ENCODE measurements around the gene HOXC6. TPM values are rescaled to one million over a fixed set of nuclear protein-coding genes. Genes with fewer than 3 reads are reported as not detected.

HOXC6 gene
- total and polyA plus RNA-seq, 2 donors (not counting 3 experiments of a cell fraction or from before 2014, with no cell fraction given): 0.58 to 0.72 TPM

GRCh38 chr12:54045401-54045800 is 17.2 kb downstream of the HOXC6 start:
- FAIRE-seq (no peak), DNase-seq (ENCODE audit: low read depth, low spot score) (no peak)
- H3K4me2 ChIP-seq (ENCODE audit: insufficient read depth, low read length): no peak overlapping the region
- H3K4me3 ChIP-seq (replicated peaks in 1 of 3; ENCODE audit: insufficient read depth in 1 of 3, low read depth in 1 of 3, low read length in 3 of 3): no peak overlapping the region
- POLR2A ChIA-PET: no interaction called here
- dilution Hi-C loops (cut with MboI; ENCODE audit: extremely low pct_ligation_motif_present, low sequenced_read_pairs): no loop called here
- H3K9me3 ChIP-seq (replicated peaks; ENCODE audit: control insufficient read depth, insufficient read depth, low read length): no peaks in the 10 kb centered on the region
- H3K9ac ChIP-seq (replicated peaks; ENCODE audit: extremely low read depth, insufficient read depth, low read length): no peak overlapping the region
- H3K79me2 ChIP-seq (ENCODE audit: control insufficient read depth, insufficient read depth, low read length): no peaks in the 10 kb centered on the region
- intact Hi-C loops (cut with micrococcal nuclease): no loop called here
- H3K9me1 ChIP-seq (replicated peaks; ENCODE audit: control insufficient read depth, extremely low read depth, insufficient read depth, low read length): no peaks in the 10 kb centered on the region
- H4K20me1 ChIP-seq (replicated peaks; ENCODE audit: control insufficient read depth, extremely low read depth, insufficient read depth, low read length): no peaks in the 10 kb centered on the region
- H3K27ac ChIP-seq (ENCODE audit: insufficient read depth, low read depth, low read length): no peak overlapping the region
- TF ChIP-seq, protein P1, sequence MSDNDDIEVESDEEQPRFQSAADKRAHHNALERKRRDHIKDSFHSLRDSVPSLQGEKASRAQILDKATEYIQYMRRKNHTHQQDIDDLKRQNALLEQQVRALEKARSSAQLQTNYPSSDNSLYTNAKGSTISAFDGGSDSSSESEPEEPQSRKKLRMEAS (IDR thresholded peaks at IDR 0.05; ENCODE audit: insufficient read depth, insufficient read length): no peak
- TF ChIP-seq EZH2 (IDR thresholded peaks at IDR 0.05; ENCODE audit: borderline replicate concordance, low read depth, low read length, severe bottlenecking): no peak
- no peak for TF ChIP-seq POLR2A (IDR thresholded peaks at IDR 0.05; ENCODE audit: low read depth, low read length)
- TF ChIP-seq JUN (IDR thresholded peaks at IDR 0.05; ENCODE audit: borderline replicate concordance, insufficient read depth, insufficient read length, low read depth): no peak
- TF ChIP-seq POLR2AphosphoS5 (IDR thresholded peaks at IDR 0.05; ENCODE audit: insufficient read depth, low read depth, low read length): no peak
- no peak for TF ChIP-seq FOS (IDR thresholded peaks at IDR 0.05; ENCODE audit: borderline replicate concordance, insufficient read depth, low read length)
- TF ChIP-seq MYC (IDR thresholded peaks at IDR 0.05; ENCODE audit: low read depth, low read length): no peak
- no peak for TF ChIP-seq CTCF (IDR thresholded peaks at IDR 0.05; ENCODE audit: extremely low read depth in 1 of 2, insufficient read depth in 1 of 2, low read depth in 1 of 2, low read length in 2 of 2)
- no peak for TF ChIP-seq GATA2 (IDR thresholded peaks at IDR 0.05; ENCODE audit: insufficient read depth, insufficient read length, low read depth, low read length)
- BruUV-seq (replicated peaks): no TSS peak
- H2AFZ ChIP-seq (ENCODE audit: low read depth, low read length): no peak overlapping the region
- H3K4me1 ChIP-seq (ENCODE audit: control insufficient read depth, extremely low read depth, insufficient read depth, low read length): no peaks in the 10 kb centered on the region
- H3K36me3 ChIP-seq (ENCODE audit: control insufficient read depth in 2 of 2, extremely low read depth in 1 of 2, insufficient read depth in 2 of 2, low read length in 2 of 2): no peaks in the 10 kb centered on the region
- peaks cover 71 to 88% of the 10 kb centered on the region in 2 experiments for H3K27me3 ChIP-seq (ENCODE audit: control insufficient read depth in 2 of 2, insufficient read depth in 2 of 2, low read length in 2 of 2)
- CTCF ChIA-PET: interaction anchor here (0.6 to 1.1 kb wide), 3 partner anchors 9 to 17 kb away, joined by 3 to 4 read pairs (median 4); partner anchors contain the start of gene HOXC4
